HTERT RPE-1 (cell line): Measurements from ENCODE around the gene ZBTB22.
"Not testable (repeated sequence)": the region's sequence is repeated elsewhere in the genome, so short reads cannot be mapped to it uniquely, and the experiment has no call there.

Experiments
- in situ Hi-C: fragments of 300-500 bp; cut with MboI; formaldehyde crosslinking; loops from 4 replicates; pipeline ENCODE4 v1.14.3; 2020; ENCODE audit warnings: low sequenced_read_pairs

The ZBTB22 gene

GRCh38 chr6:33280539-33280938 is 37.0 kb downstream of the ZBTB22 start:
- in situ Hi-C loops = no loop called here

- in situ Hi-C loops = no loop called here
These were observed 37.5 kb downstream of the ZBTB22 start for GRCh38 chr6:33279971-33280511.

- in situ Hi-C loops = no loop called here
These were observed 38.3 kb downstream of the ZBTB22 start for GRCh38 chr6:33279257-33279695.

- in situ Hi-C loops = no loop called here
These were observed 38.7 kb downstream of the ZBTB22 start for GRCh38 chr6:33278810-33279209.

- in situ Hi-C loops = no loop called here
These were observed 39.2 kb downstream of the ZBTB22 start for GRCh38 chr6:33278392-33278741.

- in situ Hi-C loops = no loop called here
These were observed 39.7 kb downstream of the ZBTB22 start for GRCh38 chr6:33277663-33278391.

- in situ Hi-C loops = no loop called here
These were observed 40.5 kb downstream of the ZBTB22 start, which contains the start of gene B3GALT4 for GRCh38 chr6:33276864-33277662. TSS of gene B3GALT4 (plus strand) at chr6:33277123. CDS start at chr6:33277420, 297 bp downstream.

GRCh38 chr6:33276581-33276863 is 41.0 kb downstream of the ZBTB22 start:
- in situ Hi-C loops = no loop called here

- in situ Hi-C loops = not testable (repeated sequence)
These were observed 41.6 kb downstream of the ZBTB22 start for GRCh38 chr6:33275795-33276580.

- in situ Hi-C loops = no loop called here
These were observed 43.3 kb downstream of the ZBTB22 start for GRCh38 chr6:33273924-33274902.

GRCh38 chr6:33273129-33273923 is 44.2 kb downstream of the ZBTB22 start:
- in situ Hi-C loops = no loop called here

- in situ Hi-C loops = no loop called here
These were observed 45.0 kb downstream of the ZBTB22 start for GRCh38 chr6:33272275-33273128.

- in situ Hi-C loops = no loop called here
These were observed 45.9 kb downstream of the ZBTB22 start, which contains the start of the genes RPS18 and VPS52 for GRCh38 chr6:33271468-33272274. TSS of gene RPS18 (plus strand) at chr6:33272075. CDS start at chr6:33272120, 45 bp downstream. TSS of gene VPS52 (minus strand) at chr6:33271876. CDS start at chr6:33271675, 201 bp downstream.

- in situ Hi-C loops = no loop called here
These were observed 46.5 kb downstream of the ZBTB22 start for GRCh38 chr6:33271117-33271467.
